HTR-8/SVneo (cell line): ENCODE data around the gene SAMD4A.

Experiments used
- DNase-seq: peaks from one replicate; pipeline ENCODE4 v3.0.0; 2011; ENCODE audit warnings: low spot score, mixed read lengths; ENCODE audit not compliant: insufficient read length
- FAIRE-seq: peaks from 2 replicates; lab custom pipeline; 2011; peaks lifted over from hg19 to GRCh38; lab: Jason Lieb, UNC

SAMD4A gene

DNA sequence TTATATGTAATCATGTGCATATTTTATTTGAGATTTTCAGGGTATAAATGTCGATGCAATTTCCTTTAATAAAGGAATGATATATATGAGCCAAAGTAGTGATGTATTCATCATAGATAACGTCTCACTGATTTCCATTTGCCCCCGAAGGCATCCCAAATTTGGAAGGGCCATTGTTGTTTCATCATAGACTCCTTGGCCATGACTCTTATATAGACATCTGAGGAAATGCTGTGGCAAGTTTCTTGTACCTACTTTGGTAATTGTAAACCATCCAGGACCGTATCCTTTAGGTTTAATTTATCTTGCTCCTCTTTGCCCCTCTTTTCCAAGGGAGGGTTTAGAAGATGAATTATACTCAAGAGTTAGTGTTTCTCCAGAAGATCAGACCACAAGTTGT lies 84.7 kb downstream of the SAMD4A start:
- FAIRE-seq: no peak

GRCh38 chr14:54652188-54652587 lies 85.3 kb downstream of the SAMD4A start:
- DNase-seq (peak; percentile 94), FAIRE-seq (peak; percentile 97)

More for the DNA sequence above, 84.7 kb downstream of the SAMD4A start:
- no peak for DNase-seq

DNA sequence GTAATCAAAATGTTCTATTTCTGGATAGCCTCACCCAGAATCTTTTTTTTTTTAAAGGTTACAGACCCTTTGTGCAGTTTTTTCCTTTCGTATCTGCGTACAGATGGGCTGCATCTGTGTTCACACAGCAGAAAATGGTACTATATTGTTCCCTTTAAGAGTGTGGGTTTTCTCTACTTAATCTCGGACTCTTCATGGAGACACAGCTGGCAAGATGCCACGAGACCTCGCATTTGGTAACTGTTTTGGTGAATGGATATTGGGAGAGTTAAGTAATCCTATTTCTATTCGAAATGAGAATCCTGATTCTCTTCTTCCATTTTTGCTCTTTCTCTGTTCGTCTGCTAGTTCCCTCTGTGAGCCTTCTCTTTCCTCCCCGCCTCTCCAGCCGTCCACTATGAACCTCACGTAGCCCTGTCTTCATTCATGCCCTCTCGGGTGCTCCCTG lies 85.7 kb downstream of the SAMD4A start:
- FAIRE-seq (no peak), DNase-seq (no peak)

DNA sequence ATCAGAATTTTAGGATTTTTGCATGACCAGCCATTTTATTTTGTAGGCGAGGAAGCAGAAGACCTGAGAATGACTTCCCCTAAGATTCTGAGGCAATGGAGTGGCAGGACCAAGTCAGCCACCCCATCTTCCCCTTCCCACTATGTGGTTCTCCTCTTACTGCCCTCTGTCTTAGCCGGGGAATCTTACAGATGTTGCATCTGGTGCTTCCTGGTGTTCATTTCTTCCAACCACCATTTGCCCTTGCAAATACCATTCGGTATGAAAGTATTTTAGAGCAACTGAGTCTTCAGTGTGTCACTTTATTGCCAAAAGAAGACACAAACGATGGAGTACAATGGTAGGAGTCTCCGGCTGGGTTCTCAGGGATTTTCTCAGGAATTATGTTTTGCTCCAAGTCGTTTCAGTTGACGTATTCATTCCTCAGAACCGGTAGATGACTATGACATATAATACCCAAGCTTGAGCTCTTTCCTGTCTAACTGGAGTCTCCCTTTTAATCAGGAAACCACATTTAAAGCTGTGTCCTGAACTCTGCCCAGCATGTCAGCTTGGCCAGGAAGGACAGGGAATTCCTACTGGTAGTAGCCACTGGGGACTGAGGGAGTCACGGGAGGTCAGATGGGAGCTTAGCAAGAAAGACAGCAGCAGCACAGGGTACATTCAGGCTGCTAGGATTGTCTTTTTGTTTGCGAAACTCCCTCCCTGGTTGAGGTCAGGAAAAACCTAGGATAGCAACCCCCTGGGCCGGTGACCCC lies 87.0 kb downstream of the SAMD4A start:
- DNase-seq (peak; percentile 91), FAIRE-seq (peak; percentile 96)

GRCh38 chr14:54654605-54655004 lies 87.7 kb downstream of the SAMD4A start:
- FAIRE-seq (peak; percentile 90), DNase-seq (no peak)

GRCh38 chr14:54658836-54659235 lies 91.9 kb downstream of the SAMD4A start:
- FAIRE-seq: no peak
- no peak for DNase-seq

- no peak for DNase-seq
- FAIRE-seq: peak; percentile 31
These were observed 92.4 kb downstream of the SAMD4A start for GRCh38 chr14:54659365-54659764.

DNA sequence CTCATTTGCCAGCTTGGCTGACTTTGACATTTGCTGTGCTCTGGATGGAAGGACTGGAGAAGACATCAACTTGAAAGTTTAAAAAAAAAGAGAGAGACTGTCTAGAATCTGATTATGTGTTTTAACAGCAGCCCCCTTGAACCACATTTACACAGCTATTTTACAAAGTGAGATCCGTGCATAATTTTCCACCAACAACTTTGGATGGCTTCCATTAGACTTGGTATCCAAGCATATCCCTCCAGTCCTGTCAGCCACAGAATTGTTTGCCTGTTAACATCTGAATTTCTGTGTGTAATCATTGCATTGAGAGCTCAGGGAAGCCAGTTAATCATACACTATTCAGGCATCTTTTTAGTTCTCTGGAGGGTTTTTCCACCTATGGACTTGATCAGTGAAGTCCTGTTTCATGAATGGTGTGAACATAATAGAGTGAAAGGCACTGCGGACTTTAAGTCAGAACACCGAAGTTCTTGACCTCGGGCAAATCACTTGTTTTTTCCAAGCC lies 93.7 kb downstream of the SAMD4A start:
- FAIRE-seq: no peak
- no peak for DNase-seq

DNA sequence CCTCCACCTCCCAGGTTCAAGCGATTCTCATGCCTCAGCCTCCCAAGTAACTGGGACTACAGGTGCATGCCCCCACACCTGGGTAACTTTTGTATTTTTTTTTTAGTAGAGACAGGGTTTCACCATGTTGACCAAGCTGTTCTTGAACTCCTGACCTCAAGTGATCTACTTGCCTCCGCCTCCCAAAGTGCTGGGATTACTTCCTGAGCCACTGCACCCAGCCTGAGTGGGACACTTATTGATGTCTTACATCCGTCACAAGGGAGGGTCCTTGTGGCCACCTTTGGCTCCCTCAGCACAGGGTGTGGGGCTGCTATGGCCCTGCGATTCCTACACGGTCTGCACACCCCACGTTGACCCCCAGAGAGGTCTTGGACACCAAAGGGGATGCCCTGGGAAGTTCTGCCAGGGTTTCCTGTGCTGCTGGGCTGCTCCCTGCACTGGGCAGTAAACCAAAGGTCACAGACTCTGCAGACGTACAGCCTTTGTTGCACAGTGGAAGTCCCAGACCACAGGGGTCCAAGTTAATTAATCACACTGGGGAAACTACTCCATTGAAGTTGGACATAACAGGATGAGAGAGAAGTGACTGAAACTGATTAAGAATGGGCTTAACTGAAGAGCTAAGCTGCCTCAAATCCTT lies 95.7 kb downstream of the SAMD4A start:
- FAIRE-seq: peak; percentile 46

DNA sequence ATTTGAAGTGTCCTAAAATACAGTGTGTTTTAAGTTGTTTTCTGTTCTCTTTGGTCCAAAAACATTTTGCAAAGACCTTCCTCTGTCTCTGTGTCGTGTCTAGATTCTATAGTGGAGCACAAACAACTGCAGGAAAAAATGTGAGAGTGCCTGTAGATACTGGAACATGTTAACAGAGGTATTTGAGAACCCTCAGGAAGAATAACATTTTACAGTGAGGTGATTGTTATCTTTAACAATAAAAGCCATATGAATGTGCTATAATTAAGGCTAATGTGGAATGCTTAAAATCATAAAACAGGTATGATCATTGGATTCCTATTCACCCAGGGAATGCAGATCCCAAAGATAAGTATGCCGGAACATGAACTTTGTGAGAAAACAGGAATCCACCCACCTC lies 98.0 kb downstream of the SAMD4A start:
- FAIRE-seq: no peak
- DNase-seq: no peak

More for the DNA sequence above, 95.7 kb downstream of the SAMD4A start:
- no peak for DNase-seq

DNA sequence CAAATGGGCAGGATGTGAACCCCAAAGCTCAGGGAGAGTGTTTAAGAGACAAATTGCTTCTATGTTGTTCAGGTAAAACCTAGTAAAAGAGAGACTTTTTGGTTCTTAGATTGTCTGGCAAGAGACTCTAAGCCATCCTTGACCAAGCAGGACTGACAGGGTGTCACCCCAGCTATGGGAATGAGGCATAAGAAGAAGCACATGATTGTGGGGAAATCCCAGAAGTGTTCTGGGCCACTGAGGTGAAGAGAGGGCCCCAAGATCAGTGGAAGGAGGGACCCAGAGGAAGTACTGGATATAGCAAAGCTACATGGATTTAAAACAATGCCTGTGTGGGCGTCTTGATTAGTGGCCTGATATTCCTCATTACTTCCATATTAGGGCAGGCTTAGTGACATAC lies 99.0 kb downstream of the SAMD4A start:
- FAIRE-seq (no peak), DNase-seq (no peak)

DNA sequence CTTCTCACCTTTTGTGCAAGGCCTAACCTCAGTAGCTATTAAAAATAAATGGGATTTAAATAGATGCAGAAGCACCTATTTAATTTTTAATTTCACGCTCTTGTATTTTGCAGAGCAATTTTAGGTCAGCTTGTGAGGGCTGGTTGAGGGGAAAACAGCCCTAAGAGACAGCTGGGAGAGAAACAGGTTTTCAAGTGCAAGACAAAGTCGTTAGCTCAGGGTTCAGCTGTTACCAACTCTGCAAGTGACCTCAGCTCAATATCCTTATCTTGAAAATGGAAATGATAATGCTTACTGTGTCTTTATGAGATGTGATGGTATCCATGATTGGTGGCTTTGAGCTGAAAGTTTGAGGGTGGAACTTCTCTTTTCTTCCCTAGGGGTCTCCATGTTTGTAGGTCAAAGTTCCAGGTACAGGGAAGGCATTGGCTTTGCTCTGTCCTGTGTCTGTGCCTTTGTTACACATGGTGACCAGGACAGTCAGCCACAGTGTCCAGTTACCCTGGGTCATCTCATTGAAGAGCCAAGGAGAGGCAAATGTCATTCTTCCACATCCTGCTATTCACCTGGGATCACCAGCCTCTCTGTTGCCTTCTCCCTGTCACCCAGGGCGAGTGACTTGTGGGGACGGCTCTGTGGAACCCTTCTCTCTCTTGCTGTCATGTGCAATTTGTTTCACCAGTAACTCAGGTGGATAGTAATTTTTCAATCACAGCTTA lies 100.3 kb downstream of the SAMD4A start:
- DNase-seq (no peak), FAIRE-seq (peak; percentile 42)

- DNase-seq: no peak
- peak; percentile 48 for FAIRE-seq
These were observed 100.8 kb downstream of the SAMD4A start for GRCh38 chr14:54667764-54668163.

DNA sequence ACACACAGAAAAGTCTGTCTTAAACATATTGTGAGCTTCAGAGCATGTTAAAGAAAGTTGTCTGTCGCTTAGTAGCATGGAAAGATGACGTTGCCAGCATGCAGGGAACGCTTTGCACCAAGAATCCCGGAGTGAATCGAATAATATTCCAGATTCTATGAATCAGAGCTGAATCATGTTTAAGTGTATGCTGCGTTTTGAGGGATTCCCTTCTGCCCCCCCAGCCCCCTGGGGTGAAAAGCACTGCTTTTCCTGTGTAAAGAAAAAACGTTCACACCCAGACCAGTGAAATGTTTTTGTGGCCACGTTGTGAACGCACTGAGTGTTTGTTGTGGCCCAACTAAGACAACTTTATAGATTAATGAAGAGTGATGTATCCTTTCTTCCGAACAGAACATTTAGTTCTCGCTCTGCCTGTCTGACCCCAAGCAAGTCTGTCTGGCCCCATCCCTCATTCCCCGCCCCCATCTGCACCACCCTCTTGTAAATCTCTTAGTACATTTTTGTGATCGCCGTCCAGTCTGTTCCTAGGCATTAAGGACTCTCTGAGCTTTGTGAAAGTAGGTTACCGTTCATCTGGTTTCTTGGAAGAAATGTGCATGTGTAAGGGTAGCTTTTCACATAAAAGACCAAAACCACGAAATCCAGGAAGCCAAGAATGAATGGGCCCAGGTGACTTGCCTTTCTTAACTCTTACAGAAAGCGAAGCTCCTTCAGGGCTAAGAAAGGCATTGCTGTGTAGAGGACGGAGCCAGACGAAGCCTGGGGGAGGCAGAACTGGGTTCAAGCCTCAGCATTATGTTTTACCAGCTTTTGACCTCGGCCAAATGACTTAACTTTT lies 103.0 kb downstream of the SAMD4A start:
- FAIRE-seq (peak; percentile 89), DNase-seq (peak; percentile 74)

DNA sequence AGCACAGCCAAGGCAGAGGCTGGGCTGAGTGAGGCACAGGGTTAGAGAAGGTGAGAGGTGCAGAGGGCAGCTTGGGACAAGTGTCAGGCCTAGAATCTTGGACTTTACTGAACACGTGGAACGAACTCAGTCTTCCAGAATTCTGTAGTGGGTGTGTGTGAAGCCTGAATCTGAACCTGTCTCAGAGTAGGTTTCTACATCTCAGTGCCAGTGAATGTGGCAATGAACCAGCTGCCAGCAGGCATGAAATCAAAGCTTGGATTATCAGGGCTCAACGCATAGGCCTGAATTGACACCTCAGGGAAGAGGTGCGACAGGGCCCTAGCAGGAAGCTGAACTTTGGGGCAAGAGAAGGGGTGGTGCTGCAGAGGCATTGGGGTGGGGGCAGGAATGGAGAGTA lies 104.6 kb downstream of the SAMD4A start:
- FAIRE-seq (no peak), DNase-seq (no peak)

DNA sequence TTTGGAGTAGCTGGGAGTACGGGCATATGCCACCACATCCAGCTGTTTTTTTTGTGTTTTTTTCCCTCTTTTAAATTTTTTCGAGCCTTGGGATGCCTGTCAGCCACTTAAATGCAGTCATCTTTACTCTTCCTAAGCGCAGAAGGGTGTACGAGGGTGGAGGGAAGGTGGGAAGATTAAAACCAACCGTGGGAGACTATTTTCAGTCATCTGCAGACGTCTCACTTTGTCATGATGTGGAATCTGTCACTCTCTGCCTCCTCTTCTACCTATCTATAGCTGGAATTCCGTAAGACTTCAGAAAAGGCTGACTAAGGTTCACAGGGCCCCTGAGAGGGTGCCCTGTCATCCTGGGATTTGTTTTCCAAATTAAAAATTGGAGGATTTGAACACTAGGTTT lies 105.3 kb downstream of the SAMD4A start:
- no peak for DNase-seq
- peak; percentile 9 for FAIRE-seq

DNA sequence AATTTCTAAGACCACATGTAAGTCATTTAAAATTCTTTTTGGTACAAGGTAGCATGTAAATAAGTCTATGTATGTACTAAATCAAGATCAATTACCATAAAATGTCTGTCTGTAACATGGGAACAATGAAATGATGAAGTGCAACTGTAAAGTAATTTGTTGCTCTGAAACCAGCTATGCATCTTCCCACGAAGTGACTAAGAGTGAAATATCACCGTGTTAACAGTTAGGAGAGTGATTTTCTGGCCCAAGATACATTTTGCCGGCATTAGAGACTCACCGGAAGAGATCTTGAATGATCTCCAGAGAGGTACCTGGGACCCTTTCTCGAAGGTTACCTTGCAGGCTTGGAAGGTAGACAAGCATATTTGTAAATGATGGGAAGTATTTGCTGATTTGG lies 105.8 kb downstream of the SAMD4A start:
- DNase-seq (no peak), FAIRE-seq (peak; percentile 74)

- FAIRE-seq: peak; percentile 70
- no peak for DNase-seq
These were observed 106.5 kb downstream of the SAMD4A start for GRCh38 chr14:54673193-54674045.
